HL-60 (cell line): ENCODE data around the gene CNGA4.

Experiments used
- CTCF ChIP-seq: IDR thresholded peaks from one replicate; pipeline ENCODE4 v1.5.1; 2011; ENCODE audit warnings: low read length, control low read depth, inconsistent platforms; ENCODE audit not compliant: insufficient read depth
- GABPA ChIP-seq: IDR thresholded peaks from 2 replicates; pipeline ENCODE4 v1.6.1; 2012; ENCODE audit warnings: low read depth
- POLR2AphosphoS5 ChIP-seq: IDR thresholded peaks from 2 replicates; pipeline ENCODE4 v1.6.1; 2012; ENCODE audit warnings: low read depth
- REST ChIP-seq: IDR thresholded peaks from 2 replicates; pipeline ENCODE4 v1.6.1; 2012; ENCODE audit warnings: low read depth; ENCODE audit not compliant: insufficient replicate concordance
- SPI1 ChIP-seq: IDR thresholded peaks from 2 replicates; pipeline ENCODE4 v1.6.1; 2012; ENCODE audit warnings: low read depth, mild to moderate bottlenecking, borderline replicate concordance

- TF ChIP-seq CTCF (no peak), POLR2AphosphoS5 (no peak), REST (no peak), SPI1 (no peak), GABPA (no peak)
Measured at GRCh38 chr11:6203327-6203726, 35.6 kb upstream of the CNGA4 start.
